Chondrocyte (in vitro differentiated cells): ENCODE data around the gene PTPDC1. TPM values are rescaled to one million over a fixed set of nuclear protein-coding genes. Genes with fewer than 3 reads are reported as not detected.

Experiments used
- DNase-seq: peaks from one replicate; pipeline ENCODE4 v3.0.0; 2021; ENCODE audit warnings: mixed read lengths, low spot score
- H3K27ac Mint-ChIP-seq: one replicate; pipeline ENCODE4 v1.8.0; 2021; ENCODE audit warnings: mild to moderate bottlenecking, moderate library complexity, mixed read lengths; ENCODE audit not compliant: unreplicated experiment
- H3K27me3 Mint-ChIP-seq: 2 replicates; pipeline ENCODE4 v1.8.0; 2021; ENCODE audit warnings: low read depth, mixed read lengths
- H3K36me3 Mint-ChIP-seq: 2 replicates; pipeline ENCODE4 v1.8.0; 2021; ENCODE audit warnings: low read depth, mixed read lengths
- H3K4me1 Mint-ChIP-seq: 2 replicates; pipeline ENCODE4 v1.8.0; 2021; ENCODE audit warnings: low read depth, mild to moderate bottlenecking, mixed read lengths
- H3K4me3 Mint-ChIP-seq: one replicate; pipeline ENCODE4 v1.8.0; 2021; ENCODE audit warnings: mild to moderate bottlenecking, moderate library complexity, mixed read lengths; ENCODE audit not compliant: unreplicated experiment
- H3K9me3 Mint-ChIP-seq: 2 replicates; pipeline ENCODE4 v1.8.0; 2021; ENCODE audit warnings: low read depth, mixed read lengths
- CTCF ChIP-seq: fragments of 200-600 bp; sonication (generic); IDR thresholded peaks from 2 replicates; pipeline ENCODE4 v1.5.0; 2021; ENCODE audit warnings: antibody characterized with exemption, mild to moderate bottlenecking, moderate library complexity
- total RNA-seq: library from RNA; stranded (reverse); gene quantifications from 3 replicates; pipeline ENCODE4 v1.2.1, GENCODE V29; 2021

PTPDC1 gene
- total RNA-seq, 1 donor from 2014 or later, result 16.0 TPM

GRCh38 chr9:94135222-94135621, 51.0 kb downstream of the PTPDC1 start:
- Mint-ChIP-seq H3K36me3 (no peaks in the 10 kb centered on the region), H3K4me3 (peak overlapping the region; percentile 24), H3K27me3 (no peaks in the 10 kb centered on the region), H3K9me3 (peaks cover 4% of the 10 kb centered on the region), H3K27ac (peak overlapping the region; percentile 78), H3K4me1 (peaks cover 67% of the 10 kb centered on the region)
- TF ChIP-seq CTCF, result peak; percentile 32
- DNase-seq, result no peak

DNA sequence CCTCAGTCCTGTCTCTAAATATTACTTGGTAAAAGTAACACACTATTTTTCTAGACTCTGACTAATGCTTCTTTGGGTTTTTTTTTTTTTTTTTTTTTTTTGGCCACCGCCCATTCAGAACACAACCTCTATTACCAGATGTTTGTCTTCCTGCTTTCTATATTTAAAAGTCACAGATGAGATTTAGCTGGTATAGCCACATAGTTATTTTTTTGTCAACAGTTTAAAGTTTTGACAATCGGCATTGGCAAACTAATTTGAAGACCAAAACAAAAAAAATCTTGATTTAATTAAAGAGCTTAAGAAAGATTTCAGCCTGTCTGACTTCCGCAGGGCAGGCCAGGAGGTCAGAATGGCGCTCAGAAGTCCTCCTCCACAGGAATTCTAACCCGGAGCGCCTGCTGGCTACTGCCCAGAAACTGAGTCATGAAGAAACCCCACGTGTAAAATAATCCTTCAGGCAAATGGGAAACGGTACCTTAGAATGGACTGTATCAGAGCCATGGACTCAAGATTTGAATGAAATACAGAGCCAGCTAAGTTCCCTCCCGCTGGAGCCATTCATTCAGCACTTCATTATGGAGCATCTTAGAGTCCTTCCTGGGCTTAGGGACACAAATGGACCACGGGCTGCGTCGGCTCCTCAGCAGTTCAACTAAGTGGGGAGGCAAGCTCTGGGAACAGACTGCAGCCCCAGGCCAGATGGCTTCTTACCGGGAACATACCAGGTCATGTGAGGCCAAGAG, 55.6 kb downstream of the PTPDC1 start:
- H3K9me3 Mint-ChIP-seq, result no peaks in the 10 kb centered on the region
- peaks cover 91% of the 10 kb centered on the region for H3K4me1 Mint-ChIP-seq
- no peaks in the 10 kb centered on the region for H3K36me3 Mint-ChIP-seq
- H3K27me3 Mint-ChIP-seq, result no peaks in the 10 kb centered on the region
- no peak for DNase-seq
- no peak for TF ChIP-seq CTCF
- H3K27ac Mint-ChIP-seq, result peak overlapping the region; percentile 90
- peak overlapping the region; percentile 43 for H3K4me3 Mint-ChIP-seq

GRCh38 chr9:94140418-94140780, 56.1 kb downstream of the PTPDC1 start:
- peak overlapping the region; percentile 43 for H3K4me3 Mint-ChIP-seq
- no peaks in the 10 kb centered on the region for H3K9me3 Mint-ChIP-seq
- H3K27ac Mint-ChIP-seq, result peak overlapping the region; percentile 90

GRCh38 chr9:94140791-94141790, 56.8 kb downstream of the PTPDC1 start:
- DNase-seq, result no peak
- H3K9me3 Mint-ChIP-seq, result no peaks in the 10 kb centered on the region
- H3K27ac Mint-ChIP-seq, result peak overlapping the region; percentile 90
- no peaks in the 10 kb centered on the region for H3K27me3 Mint-ChIP-seq
- peak overlapping the region; percentile 20 for H3K4me3 Mint-ChIP-seq
- no peak for TF ChIP-seq CTCF
- H3K4me1 Mint-ChIP-seq, result peaks cover 79% of the 10 kb centered on the region
- H3K36me3 Mint-ChIP-seq, result no peaks in the 10 kb centered on the region

More at GRCh38 chr9:94140418-94140780, 56.1 kb downstream of the PTPDC1 start:
- Mint-ChIP-seq H3K27me3 (no peaks in the 10 kb centered on the region), H3K36me3 (no peaks in the 10 kb centered on the region), H3K4me1 (peaks cover 86% of the 10 kb centered on the region)
- no peak for TF ChIP-seq CTCF
- DNase-seq, result no peak

DNA sequence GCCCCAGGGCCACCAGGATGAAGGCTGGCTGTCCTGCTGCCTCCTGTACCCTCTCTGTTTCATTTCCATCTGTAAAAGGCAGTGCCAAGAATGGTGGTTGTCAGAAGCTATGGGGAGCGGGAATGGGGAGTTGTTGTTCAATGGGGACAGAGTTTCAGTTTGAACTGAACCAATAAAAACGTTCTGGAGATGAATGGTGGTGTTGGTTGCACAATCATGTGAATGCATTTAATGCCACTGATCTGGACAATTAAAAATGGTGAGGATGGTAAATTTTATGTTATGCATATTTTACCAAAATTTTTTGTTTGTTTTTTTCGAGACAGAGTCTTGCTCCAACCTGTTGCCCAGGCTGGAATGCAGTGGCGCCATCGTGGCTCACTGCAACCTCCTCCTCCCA, 58.1 kb downstream of the PTPDC1 start:
- DNase-seq, result no peak
- Mint-ChIP-seq H3K9me3 (no peaks in the 10 kb centered on the region), H3K36me3 (no peaks in the 10 kb centered on the region), H3K27me3 (no peaks in the 10 kb centered on the region), H3K4me1 (peaks cover 68% of the 10 kb centered on the region), H3K27ac (peak overlapping the region; percentile 90), H3K4me3 (no peak overlapping the region)
- TF ChIP-seq CTCF, result no peak
